Caki2 (cell line): Measurements from ENCODE around the gene DNAI4. TPM values are rescaled to one million over a fixed set of nuclear protein-coding genes. Genes with fewer than 3 reads are reported as not detected.
A peak's percentile ranks its signal among the peaks of the same experiment; 100 is the strongest.
"Not testable (repeated sequence)": the region's sequence is repeated elsewhere in the genome, so short reads cannot be mapped to it uniquely, and the experiment has no call there.

Source experiments
- DNase-seq: peaks from one replicate; pipeline ENCODE4 v3.0.0-alpha.2; 2015; ENCODE audit warnings: low read depth
- in situ Hi-C: cut with HindIII; loops from 2 replicates; pipeline ENCODE4 v1.10.0; 2016; ENCODE audit warnings: low sequenced_read_pairs, low pct_unique_long_range_greater_than_20kb, mixed read lengths
- total RNA-seq: library from RNA; depleted of rRNA; stranded (reverse); fragments of >200 nt; shearing (Covaris generic); gene quantifications from 2 replicates; pipeline ENCODE4 v1.2.3, GENCODE V29; 2014; ENCODE audit warnings: low replicate concordance

Gene DNAI4
- total RNA-seq, 1 experiment from 2014 or later, result 6.5 TPM

DNA sequence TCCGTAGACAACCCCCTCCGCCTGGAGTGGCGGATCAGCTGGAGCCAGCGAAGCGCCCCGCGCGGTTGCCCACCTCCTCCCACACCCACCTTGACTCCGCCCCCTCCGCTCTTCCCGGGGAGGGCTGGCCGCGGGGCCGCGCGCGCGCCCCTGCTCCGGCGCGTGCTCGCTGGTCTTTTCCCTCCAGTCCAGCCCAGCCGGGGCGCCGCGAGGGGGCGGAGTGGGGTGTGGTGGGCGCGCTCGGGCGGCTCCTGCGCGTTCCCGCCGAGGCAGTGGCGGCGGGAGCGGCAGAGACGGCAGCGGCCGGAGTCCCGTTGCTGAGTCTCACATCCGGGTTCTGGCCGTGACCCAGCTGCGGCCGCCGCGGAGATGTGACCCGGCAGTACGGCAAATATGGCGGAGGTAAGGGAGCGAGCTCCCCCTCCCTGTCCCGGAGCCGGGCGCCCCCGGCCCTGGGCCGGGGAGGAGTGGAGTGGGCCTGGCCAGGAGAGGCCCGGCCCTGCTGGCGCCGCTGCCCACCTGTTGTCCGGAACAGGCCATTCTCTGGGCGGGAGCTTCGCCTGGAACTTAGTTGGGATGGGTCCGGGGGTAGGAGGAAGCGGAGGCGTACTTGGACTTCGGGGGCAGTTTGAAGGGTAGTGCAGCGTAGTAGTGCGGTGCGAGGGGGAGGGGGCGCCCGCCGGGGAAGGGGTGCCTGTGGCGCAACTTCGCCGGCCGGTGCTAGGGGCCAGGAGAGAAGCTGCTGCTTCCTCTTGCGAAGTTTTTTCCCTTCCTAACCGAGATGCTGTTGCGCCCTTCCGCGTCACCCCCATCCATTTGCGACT lies 5.6 kb upstream of the DNAI4 start:
- in situ Hi-C loops, result no loop called here
- DNase-seq, result peak; percentile 98

- DNase-seq, result no peak
- in situ Hi-C loops, result no loop called here
Observed at GRCh38 chr1:66929691-66929998, 5.0 kb upstream of the DNAI4 start.

DNA sequence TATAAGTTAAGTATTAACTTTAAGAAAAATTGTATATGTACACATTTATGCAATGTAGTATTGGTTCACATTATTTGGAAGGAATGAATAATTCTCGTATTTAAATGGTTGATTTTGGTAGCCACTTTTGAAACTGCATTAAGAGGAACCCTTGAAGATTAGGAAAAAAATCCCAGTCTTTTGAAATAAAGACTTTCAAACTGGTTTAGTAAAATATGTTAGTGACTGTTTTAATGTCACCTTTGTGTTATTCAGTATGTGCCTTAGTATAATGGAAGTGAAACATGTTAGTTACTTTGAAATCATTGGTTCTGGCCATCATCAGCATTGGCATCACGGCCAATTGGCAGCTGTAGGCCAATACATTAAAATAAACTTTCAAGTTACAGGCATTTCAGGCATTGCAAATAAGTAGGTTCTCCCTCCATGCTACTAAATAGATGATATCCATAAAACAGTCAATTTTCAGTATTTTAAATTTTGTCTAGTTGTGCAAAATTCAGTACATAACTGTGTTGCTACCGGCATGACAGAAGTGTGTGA lies 4.6 kb upstream of the DNAI4 start:
- DNase-seq, result peak; percentile 20
- in situ Hi-C loops, result no loop called here

DNA sequence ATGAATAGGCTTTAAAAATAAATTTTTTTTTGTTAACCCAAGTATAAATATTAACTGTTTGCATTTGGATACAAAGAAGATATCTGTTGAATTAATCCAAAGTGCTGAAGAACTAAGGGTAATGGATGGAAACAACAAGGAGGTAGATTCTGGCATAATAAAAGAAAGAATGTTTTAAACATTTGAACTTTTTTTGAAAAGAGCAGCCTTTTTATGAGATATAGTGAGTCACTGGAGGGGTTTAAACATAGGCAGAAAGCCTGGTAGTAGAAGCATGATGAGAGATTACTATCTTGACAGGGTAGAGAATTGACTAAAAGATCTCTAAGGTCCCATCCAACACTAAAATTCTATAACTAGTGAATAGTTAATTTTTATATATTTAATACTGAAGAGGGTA lies 2.9 kb upstream of the DNAI4 start:
- in situ Hi-C loops, result no loop called here
- DNase-seq, result no peak

- no peak for DNase-seq
- in situ Hi-C loops, result no loop called here
Observed at GRCh38 chr1:66925944-66926343, 1.3 kb upstream of the DNAI4 start.

DNA sequence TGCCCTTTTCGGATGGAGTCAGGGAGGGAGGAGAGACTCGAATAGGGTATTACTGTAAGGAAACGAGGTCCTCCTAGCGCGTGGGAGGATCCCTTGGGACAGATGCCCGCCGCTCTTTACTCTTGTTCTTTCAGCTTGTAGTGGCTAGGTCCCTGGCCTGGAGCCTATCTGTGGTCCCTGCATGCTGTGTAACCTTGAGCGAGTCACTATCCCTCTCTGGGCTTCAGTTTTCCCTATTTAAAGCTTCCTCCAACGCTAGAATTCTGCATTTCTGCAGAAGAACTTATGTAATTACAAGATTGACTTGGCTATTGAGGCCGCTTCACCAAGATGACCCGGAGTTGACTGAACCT lies 878 bp upstream of the DNAI4 start:
- DNase-seq, result no peak
- in situ Hi-C loops, result no loop called here

GRCh38 chr1:66920543-66920942 lies 4.1 kb downstream of the DNAI4 start:
- in situ Hi-C loops, result no loop called here

DNA sequence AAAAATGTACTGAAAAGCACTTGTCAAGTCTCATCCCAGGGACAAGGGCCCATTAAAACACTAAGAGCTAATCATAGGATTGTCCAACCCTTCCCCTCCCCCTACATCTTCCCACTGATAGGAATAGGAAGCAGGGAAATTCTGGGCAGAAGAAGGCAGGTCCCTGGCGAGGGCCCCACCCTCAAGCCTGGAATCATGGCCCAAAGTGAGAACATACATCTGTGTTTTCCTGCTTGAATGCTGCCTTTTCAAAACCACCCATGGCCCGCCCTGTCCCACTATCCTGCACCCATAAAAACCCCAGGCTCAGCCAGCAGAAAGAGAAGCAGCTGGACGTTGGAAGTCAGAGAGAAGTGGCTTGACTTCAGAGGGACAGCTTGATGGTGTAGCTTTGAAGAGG lies 4.8 kb downstream of the DNAI4 start:
- in situ Hi-C loops, result no loop called here
- no peak for DNase-seq

More at GRCh38 chr1:66920543-66920942, 4.1 kb downstream of the DNAI4 start:
- no peak for DNase-seq

- in situ Hi-C loops, result no loop called here
- no peak for DNase-seq
Observed at GRCh38 chr1:66919063-66919462, 5.6 kb downstream of the DNAI4 start.

DNA sequence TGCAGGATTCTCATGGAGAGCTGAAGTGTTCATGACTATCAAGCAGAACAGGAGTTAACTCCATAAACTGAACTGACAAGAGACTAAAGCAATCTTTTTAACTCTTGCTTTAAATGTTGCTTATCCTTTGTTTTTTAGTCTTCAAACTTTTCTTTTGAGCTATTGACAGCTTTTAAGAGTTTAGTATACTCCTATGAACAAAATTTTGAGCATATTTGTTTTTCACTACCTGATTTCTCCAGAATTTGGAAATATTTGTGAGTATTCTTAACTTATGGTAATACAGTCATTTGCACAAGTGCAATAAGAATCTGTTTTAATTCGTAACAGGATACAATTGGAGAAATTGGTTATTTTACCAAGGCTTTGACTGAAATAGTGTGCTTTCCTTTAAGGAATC lies 7.2 kb downstream of the DNAI4 start:
- no peak for DNase-seq
- in situ Hi-C loops, result no loop called here

DNA sequence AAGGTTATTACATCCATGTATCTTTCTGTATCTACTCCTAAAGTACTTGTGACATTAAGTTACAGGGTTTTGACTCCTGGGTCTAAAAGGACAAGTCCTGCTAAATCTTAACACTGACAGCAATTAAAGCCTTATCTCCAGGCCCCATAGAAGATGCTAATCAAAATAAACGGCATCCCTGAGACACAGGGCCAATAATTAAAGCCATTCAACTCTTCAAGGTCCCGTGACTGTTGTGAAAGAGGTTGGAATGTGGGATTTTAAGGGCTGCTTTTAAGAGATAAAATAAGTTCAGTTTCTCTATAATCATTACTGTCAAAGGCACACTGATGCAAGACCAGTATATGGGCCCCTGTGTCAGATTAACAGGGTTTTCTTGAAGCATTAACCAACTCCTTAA lies 8.3 kb downstream of the DNAI4 start:
- no peak for DNase-seq
- in situ Hi-C loops, result no loop called here

DNA sequence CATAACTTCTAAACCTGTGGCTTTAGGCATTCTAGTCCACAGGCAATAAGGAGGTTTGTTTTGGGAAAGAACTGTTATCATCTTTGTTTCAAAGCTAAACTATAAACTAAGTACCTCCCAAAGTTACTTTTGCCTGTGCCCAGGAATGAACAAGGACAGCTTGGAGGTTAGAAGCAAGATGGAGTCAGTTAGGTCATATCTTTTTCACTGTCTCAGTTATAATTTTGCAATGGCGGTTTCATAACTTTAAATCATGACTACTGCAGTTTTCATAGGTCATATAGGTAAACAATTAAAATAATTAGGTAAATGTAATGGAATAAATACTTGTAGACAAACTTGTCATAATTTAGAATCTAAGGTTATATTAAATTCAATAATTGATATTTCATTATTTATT lies 9.5 kb downstream of the DNAI4 start:
- in situ Hi-C loops, DNase-seq: not testable (repeated sequence)

DNA sequence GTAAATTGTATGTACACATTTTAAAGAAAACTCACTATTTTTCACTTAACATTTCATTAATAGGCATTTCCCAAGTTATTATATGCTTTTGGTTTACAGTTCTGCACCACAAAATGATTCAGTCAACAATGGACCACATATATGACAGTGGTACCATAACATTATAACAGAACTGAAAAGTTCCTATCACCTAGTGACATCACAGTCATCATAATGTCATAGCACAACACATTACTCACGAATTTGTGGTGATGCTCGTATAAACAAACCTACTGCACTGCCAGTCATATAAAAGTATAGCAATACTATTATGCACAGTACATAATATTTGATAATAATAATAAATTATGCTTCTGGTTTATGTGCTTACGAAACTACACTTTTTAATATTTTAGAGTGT lies 30.9 kb downstream of the DNAI4 start:
- in situ Hi-C loops, result no loop called here
- no peak for DNase-seq

- in situ Hi-C loops, result no loop called here
- DNase-seq, result no peak
Observed at GRCh38 chr1:66890621-66891020, 34.0 kb downstream of the DNAI4 start.

DNA sequence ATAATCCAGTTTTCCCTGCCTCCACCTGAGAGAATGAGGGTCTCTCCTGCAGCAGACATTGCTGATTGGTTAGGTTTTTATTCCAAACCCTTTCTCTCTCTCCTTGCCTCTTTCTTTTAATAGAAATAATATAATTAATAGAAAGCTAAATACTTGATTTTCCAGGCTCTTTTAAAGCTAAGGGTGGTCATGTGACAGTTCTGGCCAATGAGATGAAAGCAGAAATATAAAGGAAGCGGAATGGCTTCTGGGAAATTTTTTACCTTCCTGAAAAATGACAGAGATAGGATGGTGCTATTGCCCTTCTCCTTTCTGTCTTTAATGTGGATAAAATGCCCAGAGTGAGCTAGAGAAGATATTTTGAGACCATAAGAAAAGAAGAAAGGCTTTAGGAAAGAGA lies 35.6 kb downstream of the DNAI4 start:
- in situ Hi-C loops, result no loop called here
- DNase-seq, result no peak

DNA sequence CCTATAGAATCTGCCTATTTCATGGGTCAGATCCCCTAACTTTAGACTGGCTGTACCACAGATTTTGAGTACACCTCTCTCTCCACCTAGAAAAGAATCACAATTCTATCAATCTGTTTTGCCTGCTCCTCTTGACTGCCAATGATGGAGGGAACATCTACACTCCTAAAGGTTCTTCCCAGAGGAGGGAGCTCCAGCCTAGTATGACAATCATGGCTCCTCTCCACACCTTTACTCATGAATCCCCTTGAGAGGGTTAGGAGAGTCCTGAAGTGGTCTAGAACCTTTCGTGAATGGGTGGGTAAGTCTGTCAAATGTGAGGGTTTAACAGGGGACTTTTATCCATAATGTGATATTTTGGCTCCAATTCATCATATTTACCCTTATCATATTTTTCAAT lies 48.0 kb downstream of the DNAI4 start:
- in situ Hi-C loops, result no loop called here
- DNase-seq, result no peak

GRCh38 chr1:66873111-66873510 lies 51.5 kb downstream of the DNAI4 start:
- in situ Hi-C loops, result no loop called here
- DNase-seq, result peak; percentile 9

GRCh38 chr1:66872024-66872423 lies 52.6 kb downstream of the DNAI4 start:
- DNase-seq, in situ Hi-C loops: not testable (repeated sequence)

GRCh38 chr1:66867501-66867900 lies 57.2 kb downstream of the DNAI4 start:
- in situ Hi-C loops, result no loop called here
- DNase-seq, result no peak

GRCh38 chr1:66860529-66860928 lies 64.1 kb downstream of the DNAI4 start:
- in situ Hi-C loops, result no loop called here
- DNase-seq, result no peak
